GM19099 (cell line): ENCODE measurements around the gene BEST4.

Source experiments
- POLR2A ChIP-seq: IDR thresholded peaks from 3 replicates; pipeline ENCODE4 v1.6.1; 2011; ENCODE audit warnings: low read depth; ENCODE audit not compliant: insufficient read length; ENCODE audit errors: extremely low read depth

BEST4 gene

GRCh38 chr1:44822131-44822701 is 34.2 kb upstream of the BEST4 start:
- no peak for TF ChIP-seq POLR2A

GRCh38 chr1:44821240-44821715 is 33.3 kb upstream of the BEST4 start:
- no peak for TF ChIP-seq POLR2A

- TF ChIP-seq POLR2A = no peak
These were observed 32.6 kb upstream of the BEST4 start for GRCh38 chr1:44820328-44821239.

- peak; percentile 100 for TF ChIP-seq POLR2A
These were observed 31.8 kb upstream of the BEST4 start for GRCh38 chr1:44819608-44820327.

- no peak for TF ChIP-seq POLR2A
These were observed 31.2 kb upstream of the BEST4 start for GRCh38 chr1:44819196-44819607.

GRCh38 chr1:44817771-44818495 is 30.0 kb upstream of the BEST4 start:
- no peak for TF ChIP-seq POLR2A

GRCh38 chr1:44817307-44817706 is 29.3 kb upstream of the BEST4 start:
- no peak for TF ChIP-seq POLR2A

- TF ChIP-seq POLR2A = no peak
These were observed 25.0 kb upstream of the BEST4 start for GRCh38 chr1:44812822-44813543.

- no peak for TF ChIP-seq POLR2A
These were observed 23.3 kb upstream of the BEST4 start for GRCh38 chr1:44811234-44811633.

- TF ChIP-seq POLR2A = no peak
These were observed 22.3 kb upstream of the BEST4 start for GRCh38 chr1:44810101-44810761.

- peak; percentile 62 for TF ChIP-seq POLR2A
These were observed 21.3 kb upstream of the BEST4 start for GRCh38 chr1:44808938-44809917.

GRCh38 chr1:44808063-44808937 is 20.3 kb upstream of the BEST4 start, which contains the start of gene BTBD19:
BTBD19 (plus strand) TSS chr1:44808523; CDS start chr1:44808821, 298 bp downstream.
- no peak for TF ChIP-seq POLR2A
